GM18505 (cell line): ENCODE data around the gene UMOD.
"Not testable (repeated sequence)": the region's sequence is repeated elsewhere in the genome, so short reads cannot be mapped to it uniquely, and the experiment has no call there.

Experiments
- ATAC-seq: cut with Tn5 transposase; IDR thresholded peaks from one replicate; pipeline ENCODE4 v1.9.1; 2021; ENCODE audit not compliant: unreplicated experiment
- POLR2A ChIP-seq: IDR thresholded peaks from 4 replicates; pipeline ENCODE4 v1.6.1; 2011; ENCODE audit warnings: borderline replicate concordance; ENCODE audit not compliant: insufficient read depth, insufficient read length; ENCODE audit errors: extremely low read depth

UMOD gene

GRCh38 chr16:20323591-20324117 is 28.9 kb downstream of the UMOD start:
- ATAC-seq: no peak
- TF ChIP-seq POLR2A: no peak

GRCh38 chr16:20322696-20323095 is 29.8 kb downstream of the UMOD start:
- no peak for ATAC-seq
- no peak for TF ChIP-seq POLR2A

- ATAC-seq: no peak
- TF ChIP-seq POLR2A: no peak
These were observed 30.8 kb downstream of the UMOD start for GRCh38 chr16:20321671-20322070.

- not testable (repeated sequence) for ATAC-seq
These were observed 31.5 kb downstream of the UMOD start for GRCh38 chr16:20321051-20321450.

GRCh38 chr16:20320592-20320991 is 31.9 kb downstream of the UMOD start:
- no peak for TF ChIP-seq POLR2A
- ATAC-seq: no peak

GRCh38 chr16:20320178-20320577 is 32.3 kb downstream of the UMOD start:
- ATAC-seq: no peak
- TF ChIP-seq POLR2A: no peak

GRCh38 chr16:20319406-20319805 is 33.1 kb downstream of the UMOD start:
- ATAC-seq: no peak

GRCh38 chr16:20318437-20318836 is 34.1 kb downstream of the UMOD start:
- TF ChIP-seq POLR2A: no peak
- no peak for ATAC-seq

More at GRCh38 chr16:20319406-20319805, 33.1 kb downstream of the UMOD start:
- no peak for TF ChIP-seq POLR2A

- TF ChIP-seq POLR2A: no peak
- ATAC-seq: no peak
These were observed 34.5 kb downstream of the UMOD start for GRCh38 chr16:20318006-20318405.

GRCh38 chr16:20317117-20317516 is 35.4 kb downstream of the UMOD start:
- no peak for TF ChIP-seq POLR2A

GRCh38 chr16:20316715-20317114 is 35.8 kb downstream of the UMOD start:
- no peak for ATAC-seq
- no peak for TF ChIP-seq POLR2A

More at GRCh38 chr16:20317117-20317516, 35.4 kb downstream of the UMOD start:
- ATAC-seq: no peak

- TF ChIP-seq POLR2A: no peak
- ATAC-seq: no peak
These were observed 36.8 kb downstream of the UMOD start for GRCh38 chr16:20315764-20316163.

- TF ChIP-seq POLR2A: no peak
- no peak for ATAC-seq
These were observed 37.9 kb downstream of the UMOD start for GRCh38 chr16:20314575-20314974.

GRCh38 chr16:20313741-20314140 is 38.8 kb downstream of the UMOD start:
- no peak for TF ChIP-seq POLR2A

GRCh38 chr16:20312536-20313095 is 39.9 kb downstream of the UMOD start:
- ATAC-seq: not testable (repeated sequence)

More at GRCh38 chr16:20313741-20314140, 38.8 kb downstream of the UMOD start:
- ATAC-seq: no peak
